GM21723 (cell line): ENCODE data around the gene TMEM14C.

ENCODE experiments used
- ATAC-seq: cut with Tn5 transposase; IDR thresholded peaks from one replicate; pipeline ENCODE4 v1.9.1; 2021; ENCODE audit warnings: mild to moderate bottlenecking, moderate library complexity; ENCODE audit not compliant: unreplicated experiment

TMEM14C gene

DNA sequence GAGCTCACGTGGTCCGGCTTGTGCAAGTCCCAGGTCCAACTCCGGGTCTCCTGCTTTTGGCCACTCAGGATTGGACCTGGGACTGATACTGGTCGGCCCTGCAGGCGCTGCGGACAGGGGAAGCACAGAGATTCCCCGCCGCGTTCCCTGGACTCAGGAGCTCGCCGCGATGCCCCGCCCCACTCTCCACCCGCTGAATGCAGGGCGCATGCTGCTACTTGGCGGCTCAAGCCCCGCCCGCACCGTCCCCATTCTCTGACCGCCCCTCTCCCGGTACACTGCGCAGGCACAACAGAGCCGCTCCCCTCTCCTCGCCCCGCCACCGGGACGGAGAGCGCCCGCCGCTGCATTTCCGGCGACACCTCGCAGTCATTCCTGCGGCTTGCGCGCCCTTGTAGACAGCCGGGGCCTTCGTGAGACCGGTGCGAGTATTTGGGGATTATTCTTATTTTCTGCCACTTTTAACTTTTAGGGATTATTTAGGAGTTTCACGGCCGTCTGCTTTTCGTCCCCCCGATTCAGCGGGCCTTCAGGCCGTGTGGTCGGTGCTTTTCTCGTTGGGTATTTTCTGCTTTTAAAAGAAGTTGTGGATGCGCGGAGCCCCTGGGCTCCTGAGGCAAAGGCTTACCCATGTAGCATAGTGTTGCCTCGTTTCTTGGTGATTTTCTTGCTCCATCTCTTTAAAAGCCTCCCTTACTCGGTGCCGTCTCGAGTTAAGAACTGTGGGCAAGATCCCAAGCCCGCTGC, at the start of gene TMEM14C:
Gene TMEM14C, plus strand, starts transcription at position 251 of the 747 bp plus-strand sequence. CDS start 1,544 bp downstream, outside the sequence.
- ATAC-seq = peak; percentile 99

DNA sequence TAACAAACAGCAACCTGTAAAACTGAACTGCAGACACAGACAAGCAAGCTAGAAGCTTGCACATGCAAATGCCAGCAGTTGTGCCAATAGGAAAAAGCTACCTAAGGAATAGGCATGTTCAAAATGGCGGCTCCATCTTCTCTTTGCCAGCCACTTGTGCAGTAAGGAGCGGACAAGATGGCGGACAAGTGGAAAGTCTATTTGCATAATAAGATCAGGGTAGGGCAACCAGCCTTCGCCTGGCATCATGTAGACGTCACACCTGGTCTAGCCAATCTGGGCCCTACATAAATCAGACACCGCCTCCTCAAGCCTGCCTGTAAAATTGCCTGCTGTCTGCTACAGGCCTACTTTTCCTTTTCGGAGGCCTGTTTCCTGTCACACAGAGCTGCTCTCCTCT, 46.5 kb upstream of the TMEM14C start:
- ATAC-seq = no peak

DNA sequence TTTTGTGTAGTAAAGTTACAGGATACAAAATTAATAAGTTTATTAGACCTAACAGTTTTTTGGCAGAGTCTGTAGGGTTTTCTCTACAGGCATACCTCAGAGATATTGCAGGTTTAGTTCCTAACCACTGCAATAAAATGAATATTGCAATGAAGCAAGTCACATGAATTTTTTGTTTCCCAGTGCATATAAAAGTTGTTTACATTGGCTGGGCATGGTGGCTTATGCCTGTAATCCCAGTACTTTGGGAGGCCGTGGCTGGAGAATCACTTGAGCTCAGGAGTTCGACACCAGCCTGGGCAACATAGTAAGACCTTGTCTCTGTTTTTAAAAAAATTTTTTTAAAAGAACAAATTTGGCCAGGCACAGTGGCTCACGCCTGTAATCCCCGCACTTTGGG, 44.4 kb upstream of the TMEM14C start:
- ATAC-seq = no peak

DNA sequence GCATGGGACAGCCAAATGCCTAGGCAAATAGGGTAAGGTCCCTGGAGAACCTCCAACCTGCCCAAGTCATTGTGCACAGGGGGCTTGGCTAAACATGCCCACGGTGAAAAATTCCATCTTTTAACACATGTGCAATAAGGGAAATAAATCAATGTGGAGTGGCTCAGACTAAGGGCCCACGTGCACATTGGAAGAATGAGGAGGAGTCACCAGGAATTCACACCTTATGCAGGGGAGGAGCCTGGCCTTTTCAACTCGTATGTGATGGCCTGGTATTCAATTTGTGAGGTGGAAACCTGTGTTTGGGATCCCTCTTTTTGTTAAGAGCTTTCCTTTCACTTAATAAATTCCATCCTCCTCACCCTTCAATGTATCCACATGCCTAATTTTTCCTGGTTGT, 41.1 kb upstream of the TMEM14C start:
- no peak for ATAC-seq

DNA sequence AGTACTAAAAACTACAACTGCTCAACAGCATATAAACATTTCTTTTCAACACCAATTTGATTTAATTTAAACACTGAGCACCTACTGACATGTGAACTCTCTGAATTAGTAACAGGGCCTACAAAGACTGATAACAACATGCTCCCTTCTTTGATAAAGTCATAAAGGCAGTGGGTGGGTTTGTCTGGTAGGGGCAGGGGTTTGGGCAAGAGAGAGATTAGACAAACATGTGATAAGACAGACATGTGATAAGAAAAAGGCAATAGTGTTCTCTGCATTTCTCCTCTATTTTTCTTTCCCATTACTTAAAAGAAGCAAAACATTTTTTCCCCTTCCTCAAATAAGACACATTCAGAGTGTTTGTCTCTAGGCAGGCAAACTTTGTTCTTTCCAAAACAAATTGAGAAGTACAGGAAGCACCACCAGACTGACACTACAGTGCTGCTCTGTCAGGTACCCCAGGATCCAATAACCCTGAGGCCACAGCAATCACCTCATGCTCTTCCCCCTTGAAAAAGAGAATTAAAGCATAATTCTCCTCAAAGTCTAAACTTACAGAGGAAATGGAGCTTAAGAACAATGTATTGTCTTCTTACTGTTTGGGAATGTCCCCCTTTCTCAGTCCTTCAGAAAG, 40.4 kb upstream of the TMEM14C start:
- ATAC-seq = no peak

DNA sequence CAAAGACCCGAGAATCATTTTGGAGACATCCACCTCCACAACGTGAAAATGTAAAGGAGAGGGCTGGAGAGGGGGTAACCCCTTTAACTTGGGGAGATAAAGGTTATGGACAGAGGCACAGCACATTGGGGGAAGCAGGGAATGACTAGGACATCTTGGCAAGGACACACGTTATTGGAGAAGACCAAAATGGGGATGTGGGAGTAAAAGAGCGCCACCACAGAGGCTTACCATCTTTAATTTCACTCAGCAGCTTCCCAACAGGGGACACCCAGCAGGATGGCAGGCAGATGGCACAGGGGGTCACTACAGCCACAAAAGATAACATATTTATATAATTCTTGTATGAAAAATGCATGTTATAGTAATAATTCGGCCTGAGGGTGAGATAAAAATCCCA, 38.3 kb upstream of the TMEM14C start:
- ATAC-seq = no peak

DNA sequence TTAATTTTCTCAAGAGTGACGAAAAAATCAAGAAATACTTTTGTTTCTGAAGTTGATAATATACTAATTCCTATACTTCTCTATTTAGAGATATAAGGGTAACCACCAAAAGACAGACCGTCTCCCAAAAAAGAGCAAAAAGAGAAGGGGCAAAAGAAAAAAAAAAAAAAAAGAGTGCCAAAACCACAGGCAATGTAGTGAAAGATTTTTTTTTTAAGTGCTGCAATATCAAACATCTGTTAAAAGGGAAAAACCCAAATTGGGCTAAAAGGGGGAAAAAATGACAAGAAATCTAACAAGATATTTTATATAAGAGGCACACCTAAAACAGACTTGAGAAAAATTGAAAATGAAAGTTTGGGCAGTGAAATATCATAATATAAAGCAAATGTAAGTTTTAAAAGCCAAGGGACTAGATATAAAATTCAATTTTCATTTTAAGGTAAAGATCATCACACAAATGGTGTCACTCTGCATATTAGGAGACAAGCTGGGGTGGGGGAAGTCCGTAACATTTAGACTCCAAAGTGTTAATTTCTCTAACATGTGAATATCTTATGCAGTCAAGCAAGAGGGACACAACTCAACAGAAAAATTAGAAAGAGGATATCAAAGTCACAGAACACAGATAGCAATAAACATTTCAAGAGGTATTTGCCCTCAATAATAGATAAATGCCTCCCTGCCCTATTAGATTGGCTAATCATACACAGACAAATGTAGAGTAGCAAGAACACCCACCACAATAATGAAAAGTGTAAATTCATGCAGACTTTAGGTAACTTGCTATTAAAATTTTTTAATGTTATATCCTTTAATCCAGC, 37.6 kb upstream of the TMEM14C start:
- ATAC-seq = no peak

DNA sequence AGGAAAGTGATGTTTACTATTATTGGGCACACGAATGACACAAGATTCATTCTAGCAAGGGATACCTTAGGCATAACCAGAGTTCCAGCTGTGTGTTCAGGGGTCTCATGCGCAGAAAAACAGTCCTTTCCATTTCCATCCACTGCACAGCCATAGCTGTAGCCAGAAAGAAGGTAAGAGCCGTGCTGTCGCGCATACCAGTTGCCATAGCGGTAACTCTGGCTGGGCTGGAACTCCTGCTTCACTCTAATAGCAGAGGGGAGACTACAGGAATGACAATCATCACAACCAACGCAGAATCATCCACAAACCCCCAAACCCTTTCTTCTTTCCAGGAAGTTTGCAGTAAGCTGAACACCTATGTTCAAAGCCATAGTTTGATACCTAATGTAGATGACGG, 36.0 kb upstream of the TMEM14C start:
- ATAC-seq = no peak

DNA sequence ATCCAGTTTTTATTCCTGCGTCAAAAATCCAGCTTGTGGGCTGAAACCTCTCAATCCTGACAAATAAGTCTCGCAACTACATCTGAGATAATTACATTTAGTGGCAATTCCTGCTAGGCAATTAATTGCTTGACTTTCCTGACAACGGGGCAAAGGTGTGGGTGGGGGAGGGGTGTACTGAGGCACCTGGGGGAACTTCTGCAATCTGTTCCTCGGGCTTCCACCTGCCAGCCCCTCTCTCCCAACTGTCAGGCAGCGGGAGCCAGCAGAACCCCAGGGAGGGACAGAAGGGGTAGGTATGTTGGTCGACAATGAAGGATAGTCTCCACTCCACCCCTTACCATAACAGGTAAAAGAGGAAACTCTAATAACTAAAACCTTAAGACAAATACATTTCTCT, 35.3 kb upstream of the TMEM14C start:
- ATAC-seq = no peak

DNA sequence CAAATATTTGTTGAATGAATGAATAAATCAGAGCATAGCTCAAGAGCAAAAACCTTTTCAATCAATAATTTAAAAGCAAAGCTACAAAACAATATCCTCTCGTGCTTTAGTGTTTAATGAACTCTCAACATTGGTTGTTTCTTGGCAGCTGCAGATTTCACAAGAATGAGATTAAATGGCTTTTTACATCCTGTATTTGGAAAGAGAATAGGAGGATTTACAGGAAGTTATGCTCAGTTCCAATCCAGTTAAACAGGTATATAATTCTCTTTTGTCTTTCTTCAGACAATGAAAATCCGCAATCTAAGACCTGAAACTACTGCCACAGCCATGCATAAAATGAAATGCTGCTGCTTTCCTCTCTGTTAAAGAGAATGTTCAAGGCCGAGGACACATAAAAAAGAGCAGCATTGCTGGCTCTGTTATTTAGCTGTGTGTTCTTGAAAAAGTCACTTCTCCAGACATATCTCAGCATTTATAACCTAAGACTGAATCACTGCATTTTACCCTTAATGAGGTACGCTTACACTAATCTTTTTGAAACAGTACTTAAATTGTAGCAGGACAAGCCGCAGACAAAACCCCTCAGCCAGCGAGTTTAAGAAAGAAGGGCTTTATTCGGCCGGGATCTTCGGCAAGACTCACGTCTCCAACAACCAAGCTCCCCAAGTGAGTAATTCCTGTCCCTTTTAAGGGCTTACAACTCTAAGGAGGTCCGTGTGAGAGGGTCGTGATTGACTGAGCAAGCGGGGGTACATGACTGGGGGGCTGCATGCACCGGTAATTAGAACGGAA, 32.0 kb upstream of the TMEM14C start:
- no peak for ATAC-seq

DNA sequence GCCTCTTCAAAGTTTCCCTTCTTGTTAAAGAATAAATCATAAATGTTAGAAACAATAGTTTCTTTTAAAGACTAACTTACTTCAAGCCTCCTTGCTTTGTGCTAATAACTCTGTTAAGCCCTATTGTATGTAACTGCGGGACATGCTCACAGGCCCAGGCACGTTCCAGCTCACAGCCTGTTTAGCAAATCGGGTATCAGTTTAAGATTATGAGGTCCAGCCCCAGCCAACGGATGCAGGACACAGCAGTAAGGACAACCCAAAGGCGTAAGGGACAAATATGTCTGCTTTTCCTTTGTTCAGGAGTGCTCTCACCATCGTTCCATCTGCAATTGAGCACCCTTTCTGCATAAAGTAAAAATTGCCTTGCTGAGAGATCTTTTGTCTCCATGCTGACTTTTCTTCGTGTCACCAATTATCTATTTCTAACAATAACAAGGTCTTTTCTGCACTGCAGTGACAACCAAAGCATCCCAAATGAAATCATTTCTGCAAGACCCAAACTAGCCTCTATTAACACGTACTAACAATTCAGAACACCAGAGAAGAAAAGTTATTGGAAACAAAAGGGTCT, 29.8 kb upstream of the TMEM14C start:
- ATAC-seq = no peak

DNA sequence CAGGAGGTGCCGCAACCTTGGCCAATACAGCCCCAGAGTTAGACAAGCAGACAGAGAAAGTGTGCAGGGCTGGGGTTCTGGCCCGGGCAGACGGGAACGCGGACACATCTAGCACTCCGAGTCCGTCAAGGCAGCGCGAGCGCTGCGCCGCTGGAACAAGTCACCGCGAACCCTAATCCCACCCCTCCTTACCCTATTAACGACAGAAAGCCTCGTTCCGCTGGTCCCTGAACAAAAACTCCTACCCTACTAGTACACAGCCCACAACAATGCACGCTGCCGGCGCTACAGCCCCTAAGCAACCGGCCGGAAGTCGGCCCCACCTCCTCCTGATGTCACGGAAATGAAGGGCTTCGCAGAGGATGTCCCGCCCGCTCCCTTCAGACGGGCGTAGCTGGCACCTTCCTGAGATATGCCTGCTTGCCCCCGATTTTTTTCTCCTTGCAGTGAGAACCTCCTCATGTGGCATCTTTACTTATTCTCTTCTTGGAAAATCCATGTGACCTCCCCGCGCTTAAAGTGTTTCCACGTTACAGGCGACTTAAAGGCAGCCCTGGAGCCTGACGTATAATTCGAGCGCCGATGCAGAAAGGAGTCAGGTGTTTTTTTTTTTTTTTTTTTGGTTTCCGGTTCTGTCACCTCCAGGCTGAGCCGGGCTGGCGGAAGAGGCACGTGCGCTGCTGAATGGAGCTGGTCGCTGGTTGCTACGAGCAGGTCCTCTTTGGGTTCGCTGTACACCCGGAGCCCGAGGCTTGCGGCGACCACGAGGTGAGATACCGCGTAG, 28.4 kb upstream of the TMEM14C start, which contains the start of the genes C6orf52 and PAK1IP1:
Gene C6orf52, minus strand, starts transcription at position 315 of the 784 bp plus-strand sequence. CDS start 7,066 bp downstream, outside the sequence.
Gene PAK1IP1, plus strand, starts transcription at position 671 of the 784 bp plus-strand sequence. Its CDS starts 14 bp downstream, at position 685.
- ATAC-seq = peak; percentile 99

DNA sequence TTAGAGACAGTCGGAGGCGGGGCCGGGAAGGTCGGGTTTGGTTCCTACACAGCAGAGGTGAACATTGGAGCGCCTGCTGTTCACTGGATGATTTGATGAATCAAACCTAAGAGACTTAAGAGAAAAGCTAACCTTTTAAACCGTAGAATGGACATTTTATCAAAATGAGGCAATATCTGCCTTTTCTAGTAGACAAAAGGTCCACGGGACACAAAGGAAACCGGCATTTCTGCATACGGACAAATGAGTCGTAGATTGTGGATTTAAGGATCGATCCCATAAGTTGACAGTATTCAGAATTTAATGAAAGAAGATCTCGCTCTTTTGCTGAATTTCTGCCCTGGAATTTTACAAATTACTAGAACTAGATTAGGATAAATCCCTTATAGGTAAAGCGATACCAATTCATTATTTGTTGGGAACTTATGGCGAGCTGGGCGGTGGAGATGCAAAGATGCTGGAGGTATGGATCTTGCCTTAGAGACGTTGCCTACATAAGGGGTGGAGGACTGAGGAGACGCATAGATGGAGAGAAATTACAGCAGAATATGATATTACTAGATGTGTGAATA, 27.7 kb upstream of the TMEM14C start:
- no peak for ATAC-seq

DNA sequence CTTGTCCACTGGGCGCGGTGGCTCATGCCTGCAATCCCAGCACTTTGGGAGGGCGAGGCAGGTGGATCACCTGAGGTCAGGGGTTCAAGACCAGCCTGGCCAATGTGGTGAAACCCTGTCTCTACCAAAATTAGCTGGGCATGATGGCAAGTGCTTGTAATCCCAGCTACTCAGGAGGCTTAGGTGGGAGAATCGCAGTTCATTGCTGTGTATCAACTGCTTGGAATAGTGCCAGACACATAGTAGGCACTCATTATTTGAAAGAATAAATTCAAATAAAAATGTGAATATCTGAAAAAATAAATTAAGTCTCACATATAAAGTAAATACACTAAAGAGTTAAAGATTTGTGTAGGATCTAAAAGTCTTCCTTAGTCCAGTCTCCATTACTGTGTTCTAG, 26.2 kb upstream of the TMEM14C start:
- no peak for ATAC-seq

DNA sequence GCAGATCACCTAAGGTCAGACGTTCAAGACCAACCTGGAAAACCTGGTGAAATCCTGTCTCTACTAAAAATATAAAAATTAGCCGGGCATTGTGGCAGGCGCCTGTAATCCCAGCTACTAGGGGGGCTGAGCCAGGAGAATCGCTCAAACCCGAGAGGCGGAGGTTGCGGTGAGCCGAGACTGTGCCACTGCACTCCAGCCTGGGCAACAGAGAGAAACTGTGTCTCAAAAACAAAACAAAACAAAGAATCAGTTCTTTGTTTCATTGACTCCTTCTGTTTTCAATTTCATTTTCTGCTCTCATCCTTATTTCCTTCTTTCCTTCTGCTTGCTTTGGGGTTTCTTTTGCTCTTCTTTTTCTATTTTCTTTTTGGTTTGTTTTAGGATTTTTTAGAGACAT, 8.9 kb upstream of the TMEM14C start:
- no peak for ATAC-seq

DNA sequence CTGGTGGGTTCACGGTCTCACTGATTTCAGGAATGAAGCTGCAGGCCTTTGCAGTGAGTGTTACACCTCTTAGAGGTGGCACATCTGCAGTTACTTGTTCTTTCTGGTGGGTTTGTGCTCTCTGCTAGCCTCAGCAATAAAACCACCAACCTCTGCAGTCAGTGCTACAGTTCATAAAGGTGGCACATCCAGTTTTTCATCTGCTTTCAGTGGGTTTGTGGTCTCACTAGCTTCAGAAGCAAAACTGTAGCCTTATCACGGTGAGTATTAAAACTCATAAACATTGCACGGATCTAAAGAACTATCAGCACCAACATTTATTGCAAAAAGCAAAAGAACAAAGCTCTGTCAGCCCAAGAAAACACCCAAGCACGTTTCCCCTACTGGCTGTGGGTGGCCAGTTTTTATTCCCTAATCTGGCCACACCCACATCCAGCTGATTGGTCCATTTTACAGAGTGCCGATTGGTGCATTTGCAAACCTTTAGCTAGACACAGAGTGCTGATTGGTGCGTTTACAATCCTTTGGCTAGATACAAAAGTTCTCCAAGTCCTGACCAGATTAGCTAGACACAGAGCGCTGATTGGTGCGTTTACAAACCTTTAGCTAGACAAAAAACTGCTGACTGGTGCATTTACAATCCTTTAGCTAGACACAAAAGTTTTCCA, 3.4 kb upstream of the TMEM14C start:
- no peak for ATAC-seq

DNA sequence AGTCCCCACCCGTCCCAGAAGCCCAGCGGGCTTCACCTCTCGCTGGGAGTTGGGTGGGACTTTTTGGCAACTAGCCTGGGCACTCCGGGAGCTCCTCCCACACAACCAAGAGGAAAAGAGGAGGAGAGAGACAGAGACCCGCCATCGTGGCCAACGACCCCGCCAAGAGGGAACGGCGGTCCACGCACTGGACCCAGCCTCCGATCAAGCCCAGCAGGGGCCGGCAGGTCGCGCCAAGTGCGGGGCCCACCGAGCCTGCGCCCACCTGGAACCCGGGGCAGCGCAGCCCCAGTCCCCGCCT, 3.0 kb upstream of the TMEM14C start:
- ATAC-seq = no peak

DNA sequence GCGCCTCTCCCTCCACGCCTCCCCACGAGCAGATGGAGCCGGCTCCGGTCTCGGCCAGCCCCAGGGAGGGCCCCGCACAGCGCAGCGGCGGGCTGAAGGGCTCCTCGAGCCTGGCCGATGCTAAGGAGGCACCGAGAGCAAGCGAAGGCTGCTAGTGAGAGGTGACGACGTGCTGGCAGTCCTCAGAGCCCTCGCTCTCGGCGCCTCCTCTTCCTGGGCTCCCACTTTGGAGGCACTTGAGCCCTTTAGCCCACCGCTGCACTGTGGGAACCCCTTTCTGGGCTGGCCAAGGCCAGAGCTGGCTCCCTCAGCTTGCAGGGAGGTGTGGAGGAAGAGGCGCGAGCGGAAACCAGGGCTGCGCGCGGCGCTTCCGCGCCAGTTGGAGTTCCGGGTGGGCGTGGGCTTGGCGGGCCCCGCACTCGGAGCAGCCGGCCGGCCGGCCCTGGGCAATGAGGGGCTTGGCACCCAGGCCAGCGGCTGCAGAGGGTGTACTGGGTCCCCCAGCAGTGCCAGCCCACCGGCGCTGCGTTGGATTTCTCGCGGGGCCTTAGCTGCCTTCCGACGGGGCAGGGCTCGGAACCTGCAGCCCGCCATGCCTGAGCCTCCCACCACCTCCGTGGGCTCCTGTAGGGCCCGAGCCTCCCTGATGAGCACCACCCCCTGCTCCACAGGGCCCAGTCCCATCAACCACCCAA, 2.5 kb upstream of the TMEM14C start:
- no peak for ATAC-seq
